GM19238 (cell line): ENCODE results near the gene SMCO4.

Experiments used
- DNase-seq: peaks from one replicate; pipeline ENCODE4 v3.0.0; 2011; ENCODE audit warnings: low spot score; ENCODE audit not compliant: insufficient read length

SMCO4 gene

GRCh38 chr11:93528757-93529645, 14.2 kb downstream of the SMCO4 start:
- no peak for DNase-seq

DNA sequence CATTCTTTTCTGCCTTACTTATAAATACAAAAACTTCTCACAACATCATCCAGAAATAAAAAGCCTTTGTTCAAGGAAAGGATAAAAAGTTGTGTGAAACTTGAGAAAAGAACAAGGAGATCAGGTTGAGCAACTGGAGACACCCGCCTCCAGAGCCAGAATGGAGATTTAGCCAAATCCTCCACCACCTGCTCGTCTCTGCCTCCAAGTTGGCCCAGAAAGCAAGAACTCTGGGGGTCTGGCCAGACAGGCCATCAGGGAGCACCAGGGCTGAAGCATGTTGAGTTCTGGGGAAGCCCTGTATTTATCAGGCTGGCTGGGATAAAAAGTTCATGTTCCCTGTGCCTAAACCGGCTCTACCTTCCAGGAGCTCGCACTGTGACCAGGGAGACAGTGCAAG, 14.9 kb downstream of the SMCO4 start:
- DNase-seq = no peak

- DNase-seq = no peak
Observed at GRCh38 chr11:93526641-93527583, 16.3 kb downstream of the SMCO4 start.

DNA sequence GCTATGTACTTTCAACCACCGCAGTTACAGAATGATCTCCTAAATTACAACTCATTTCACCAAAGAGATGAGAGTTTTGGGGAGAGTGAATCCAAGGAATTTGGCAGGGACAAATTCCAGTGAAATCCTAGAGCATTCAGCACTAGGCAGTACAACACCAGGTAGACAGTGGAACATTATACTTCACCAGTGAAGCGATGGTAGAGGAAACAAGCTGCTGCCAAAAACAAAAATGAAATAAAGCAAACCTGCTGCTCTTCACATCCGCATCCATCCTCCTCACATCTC, 16.9 kb downstream of the SMCO4 start:
- DNase-seq = no peak

GRCh38 chr11:93525601-93526345, 17.4 kb downstream of the SMCO4 start:
- no peak for DNase-seq

- no peak for DNase-seq
Observed at GRCh38 chr11:93524858-93525257, 18.3 kb downstream of the SMCO4 start.

GRCh38 chr11:93524173-93524536, 19.0 kb downstream of the SMCO4 start:
- DNase-seq = no peak

GRCh38 chr11:93520726-93521509, 22.3 kb downstream of the SMCO4 start:
- no peak for DNase-seq

DNA sequence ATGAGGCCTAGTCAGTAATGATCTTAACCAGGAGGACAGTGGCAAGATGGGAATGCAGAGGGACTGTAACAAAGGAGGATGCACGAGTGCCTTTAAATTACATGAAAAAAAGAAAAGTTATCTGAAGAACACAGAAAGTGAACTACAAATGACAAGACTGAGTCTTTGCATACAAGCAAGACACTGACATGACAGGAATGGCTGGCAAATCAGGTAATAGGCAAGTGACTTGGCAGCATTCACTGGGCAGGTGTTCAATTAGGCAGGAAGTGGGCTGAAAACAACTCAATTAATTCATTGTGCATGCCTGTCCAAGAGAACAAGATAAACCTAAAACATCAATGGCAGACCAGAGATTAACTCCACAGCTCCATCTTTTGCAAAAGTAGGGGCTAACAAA, 24.0 kb downstream of the SMCO4 start:
- no peak for DNase-seq

DNA sequence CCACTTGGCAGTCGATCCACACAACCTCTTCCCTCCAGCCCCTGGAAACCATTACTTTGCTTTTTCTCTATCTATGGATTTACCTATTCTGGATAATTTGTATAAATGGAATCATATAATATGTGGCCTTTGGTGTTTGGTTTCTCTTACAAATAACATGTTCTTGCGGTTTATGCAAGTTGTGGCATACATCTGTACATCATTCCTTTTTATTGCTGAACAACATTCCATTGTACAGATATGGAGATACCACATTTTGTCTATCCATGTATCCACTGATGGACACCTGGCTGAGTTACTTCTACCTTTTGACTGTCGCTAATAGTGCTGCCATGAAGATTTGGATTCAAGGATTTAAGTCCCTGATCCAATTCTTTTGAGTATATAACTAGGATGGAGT, 25.1 kb downstream of the SMCO4 start:
- no peak for DNase-seq

GRCh38 chr11:93517611-93518010, 25.6 kb downstream of the SMCO4 start:
- no peak for DNase-seq

- DNase-seq = no peak
Observed at GRCh38 chr11:93517041-93517440, 26.1 kb downstream of the SMCO4 start.

DNA sequence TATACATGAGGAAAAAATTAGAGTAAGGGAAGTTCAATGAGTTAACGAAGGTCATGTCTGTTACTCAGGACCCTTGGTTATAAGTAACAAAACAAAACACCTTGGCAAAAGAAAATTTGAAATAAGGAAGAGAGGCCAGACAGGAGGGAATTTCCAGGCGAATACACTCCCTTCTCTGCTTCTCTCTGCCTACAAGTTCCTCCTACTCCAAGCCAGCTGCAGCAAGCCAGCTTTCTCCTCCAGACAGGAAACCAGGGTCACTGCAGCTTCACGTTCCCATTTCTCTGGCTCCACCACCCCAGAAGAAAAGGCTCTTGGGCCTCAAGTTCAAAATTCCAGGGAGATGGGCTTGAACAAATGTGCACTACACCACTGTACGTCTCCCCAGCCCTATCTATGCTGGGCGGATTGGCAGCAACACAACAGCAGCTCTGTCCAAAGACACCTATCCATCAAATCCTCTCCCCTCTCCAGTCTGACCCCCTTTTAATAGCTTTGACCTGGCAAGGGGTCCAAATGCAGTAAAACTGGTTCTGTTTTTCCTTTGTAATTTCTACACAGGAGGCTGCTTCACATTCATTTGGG, 27.7 kb downstream of the SMCO4 start:
- DNase-seq = no peak

- DNase-seq = no peak
Observed at GRCh38 chr11:93514712-93515111, 28.5 kb downstream of the SMCO4 start.

DNA sequence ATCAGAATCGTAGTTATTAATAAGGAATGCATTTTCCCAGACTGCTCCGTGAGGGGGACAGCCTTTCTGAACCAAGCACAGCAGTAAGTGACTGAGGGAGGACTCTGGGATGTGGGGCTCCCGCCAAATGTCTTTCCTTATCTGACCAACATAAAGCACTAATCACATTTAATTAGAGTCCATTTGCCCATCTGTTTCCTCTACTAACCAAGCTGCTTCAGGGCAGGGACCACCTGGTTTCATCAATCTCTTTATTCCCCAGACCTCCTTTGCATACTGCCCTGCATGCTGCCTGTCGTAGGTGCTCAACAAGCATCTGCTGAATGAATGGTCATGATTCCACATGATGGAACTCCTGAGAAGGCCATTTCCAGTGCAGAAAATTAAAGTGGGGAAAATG, 29.4 kb downstream of the SMCO4 start:
- DNase-seq = no peak

GRCh38 chr11:93512949-93513667, 30.1 kb downstream of the SMCO4 start:
- DNase-seq = no peak

DNA sequence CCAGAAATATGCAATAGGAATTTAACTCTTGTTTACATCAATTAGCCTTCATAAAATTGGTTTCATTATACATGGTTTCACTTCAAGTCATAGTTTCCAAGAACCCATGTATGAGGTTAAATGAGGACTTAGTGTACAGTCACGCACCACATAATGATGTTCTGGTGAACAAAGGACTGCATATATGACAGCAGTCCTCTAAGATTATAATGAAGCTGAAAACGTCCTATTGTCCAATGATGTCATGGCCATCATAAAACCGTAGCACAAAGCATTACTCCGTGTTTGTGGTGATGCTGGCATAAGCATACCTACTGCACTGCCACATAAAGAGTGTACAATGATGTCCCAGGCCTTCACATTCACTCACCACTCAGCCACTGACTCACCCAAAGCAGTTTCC, 31.1 kb downstream of the SMCO4 start:
- DNase-seq = no peak

DNA sequence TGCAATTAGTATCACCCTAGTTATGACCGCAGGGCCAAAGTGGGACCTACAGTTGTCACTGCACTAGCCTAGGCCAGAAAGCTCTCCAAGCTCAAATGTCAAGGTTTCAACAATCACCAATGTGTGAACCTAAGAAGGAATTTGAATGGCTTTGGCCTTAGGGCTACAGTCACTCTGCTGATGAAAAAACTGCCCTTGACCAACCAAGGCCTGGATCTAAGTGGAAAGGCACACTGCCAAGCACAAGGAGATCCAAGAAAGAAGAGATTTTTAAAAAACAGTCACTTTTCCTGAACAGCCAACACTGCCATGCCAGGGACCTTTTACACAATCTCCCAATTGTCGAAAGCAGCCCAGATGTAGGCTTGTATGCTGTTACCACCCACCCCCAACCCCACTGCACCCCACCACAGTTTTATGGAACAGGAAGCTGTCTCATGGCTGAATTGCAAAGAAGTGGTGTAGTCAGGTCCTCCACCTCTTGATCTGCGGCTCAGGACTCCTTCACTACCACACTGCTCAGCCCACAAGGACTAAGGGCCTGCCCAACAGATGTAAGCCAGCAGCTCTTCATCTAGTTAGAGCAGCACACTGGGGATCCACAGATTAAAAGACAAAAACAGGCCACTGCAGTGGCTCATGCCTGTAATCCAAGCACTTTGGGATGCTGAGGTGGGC, 32.9 kb downstream of the SMCO4 start:
- no peak for DNase-seq

- DNase-seq = no peak
Observed at GRCh38 chr11:93507517-93507916, 35.7 kb downstream of the SMCO4 start.
